GM19468 (cell line): ENCODE results near the gene EFCAB13.
A peak's percentile ranks its signal among the peaks of the same experiment; 100 is the strongest.
"Not testable (repeated sequence)": the region's sequence is repeated elsewhere in the genome, so short reads cannot be mapped to it uniquely, and the experiment has no call there.

Experiments used
- ATAC-seq: cut with Tn5 transposase; IDR thresholded peaks from one replicate; pipeline ENCODE4 v1.9.1; 2021; ENCODE audit warnings: mild to moderate bottlenecking, moderate library complexity, moderate number of reproducible peaks; ENCODE audit not compliant: unreplicated experiment; ENCODE audit errors: extremely low read depth

EFCAB13 gene

DNA sequence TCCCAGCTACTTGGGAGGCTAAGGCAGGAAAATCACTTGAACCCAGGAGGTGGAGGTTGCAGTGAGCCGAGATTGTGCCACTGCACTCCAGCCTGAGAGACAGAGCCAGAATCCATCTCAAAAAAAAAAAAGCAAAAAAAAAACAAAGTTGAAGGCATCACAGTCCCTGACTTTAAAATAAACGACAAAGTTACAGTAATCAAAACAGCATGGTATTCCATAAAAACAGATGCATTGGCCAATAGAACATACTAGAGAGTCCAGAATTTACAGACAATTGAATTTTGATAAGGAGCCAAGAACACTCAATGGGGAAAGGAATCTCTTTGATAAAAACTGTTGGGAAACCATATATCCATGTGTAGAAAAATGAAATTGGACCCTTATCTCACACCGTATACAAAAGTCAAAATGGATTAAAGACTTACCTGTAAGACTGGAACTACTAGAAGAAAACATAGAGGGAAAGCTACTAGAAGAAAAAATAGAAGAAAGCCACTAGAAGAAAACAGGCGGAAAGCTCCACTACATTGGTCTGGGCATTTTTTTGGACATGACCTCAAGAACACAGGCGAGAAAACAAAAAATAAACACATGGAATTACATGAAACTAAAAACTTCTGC is 2.8 kb upstream of the EFCAB13 start:
- no peak for ATAC-seq

DNA sequence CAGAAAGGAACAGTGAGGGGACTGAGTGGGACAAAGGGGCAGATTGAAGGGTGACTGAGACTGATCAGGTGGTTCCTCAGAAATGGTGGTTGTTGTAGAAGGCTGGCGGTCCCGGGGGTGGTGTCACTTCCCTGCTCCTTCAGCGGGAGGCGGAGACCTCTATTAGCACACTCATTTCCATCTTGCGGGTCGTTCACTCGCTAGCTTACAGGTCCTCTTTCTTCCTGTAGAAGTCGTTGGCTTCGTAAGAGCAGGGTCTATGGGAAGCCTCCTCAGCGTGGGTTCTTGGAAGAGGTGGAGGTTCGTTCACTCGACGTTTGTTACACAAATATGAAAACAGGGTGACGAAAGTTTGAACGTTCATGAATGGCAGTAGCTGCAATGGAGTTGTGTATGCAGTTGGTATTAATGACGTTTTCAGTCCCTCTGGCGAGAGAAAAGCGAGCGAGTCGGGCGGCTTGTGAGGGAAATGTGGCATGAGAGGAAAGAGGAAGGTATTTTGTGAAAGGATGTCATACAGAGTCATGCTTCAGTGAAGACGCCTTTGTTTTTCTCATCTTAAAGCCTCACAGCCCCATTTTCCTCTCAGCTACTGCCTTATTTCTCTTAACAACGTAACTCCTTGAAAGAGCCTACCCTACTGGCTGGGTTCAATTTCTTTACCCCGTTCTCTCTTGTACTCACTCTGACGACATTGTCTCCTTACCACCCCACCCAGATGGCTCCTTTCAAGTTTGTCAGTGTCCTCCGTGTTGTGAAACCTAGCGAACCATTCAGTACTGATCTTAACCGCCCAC is 667 bp downstream of the EFCAB13 start:
- peak; percentile 30 for ATAC-seq

DNA sequence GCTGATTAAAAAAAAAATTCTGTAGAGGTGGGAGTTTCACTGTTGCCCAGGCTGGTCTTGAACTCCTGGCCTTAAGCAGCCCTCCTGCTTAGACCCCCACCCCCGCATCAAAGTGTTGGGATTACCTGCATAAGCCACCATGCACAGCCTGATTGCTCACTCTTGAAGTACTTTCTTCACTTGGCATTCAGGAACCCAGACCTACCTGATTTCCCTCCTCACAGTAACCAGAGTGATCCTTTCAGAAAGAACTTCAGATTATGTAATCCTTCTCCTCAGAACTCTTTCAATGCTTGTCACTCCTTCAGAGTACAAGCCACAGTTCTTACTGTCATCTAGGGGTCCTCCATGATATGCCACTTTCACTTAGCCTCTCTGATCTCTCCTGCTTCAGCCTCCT is 1.4 kb downstream of the EFCAB13 start:
- ATAC-seq: no peak

DNA sequence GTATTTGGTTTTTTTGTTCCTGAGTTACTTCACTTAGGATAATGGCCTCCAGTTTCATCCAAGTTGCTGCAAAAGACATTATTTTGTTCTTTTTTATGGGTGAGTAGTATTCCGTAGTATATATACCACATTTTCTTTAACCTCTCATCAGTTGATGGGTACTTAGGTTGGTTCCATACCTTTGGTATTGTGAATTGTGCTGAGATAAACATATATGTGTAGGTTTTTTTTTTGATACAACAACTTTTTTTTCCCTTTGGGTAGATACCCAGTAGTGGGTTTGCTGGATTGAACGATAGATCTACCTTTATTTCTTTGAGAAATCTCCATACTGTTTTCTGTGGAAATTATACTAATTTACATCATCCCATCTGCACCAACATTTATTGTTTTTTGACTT is 6.8 kb downstream of the EFCAB13 start:
- ATAC-seq: no peak

DNA sequence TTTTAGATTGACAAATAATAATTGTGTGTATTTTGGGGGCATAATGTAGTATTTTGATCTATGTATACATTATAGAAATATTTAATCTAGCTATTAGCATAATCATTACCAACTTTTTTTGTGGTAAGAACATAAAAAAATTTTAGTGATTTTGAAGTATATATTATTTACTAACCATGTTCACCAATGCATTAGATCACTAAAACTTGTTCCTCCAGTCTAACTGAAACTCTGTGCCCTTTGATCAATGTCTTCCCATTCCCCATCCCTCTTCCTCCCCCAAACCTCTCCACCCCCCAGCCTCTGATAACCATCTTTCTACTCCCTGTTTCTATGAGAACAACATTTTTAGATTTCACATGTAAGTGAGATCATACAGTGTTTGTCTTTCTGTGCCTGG is 8.5 kb downstream of the EFCAB13 start:
- ATAC-seq: no peak

DNA sequence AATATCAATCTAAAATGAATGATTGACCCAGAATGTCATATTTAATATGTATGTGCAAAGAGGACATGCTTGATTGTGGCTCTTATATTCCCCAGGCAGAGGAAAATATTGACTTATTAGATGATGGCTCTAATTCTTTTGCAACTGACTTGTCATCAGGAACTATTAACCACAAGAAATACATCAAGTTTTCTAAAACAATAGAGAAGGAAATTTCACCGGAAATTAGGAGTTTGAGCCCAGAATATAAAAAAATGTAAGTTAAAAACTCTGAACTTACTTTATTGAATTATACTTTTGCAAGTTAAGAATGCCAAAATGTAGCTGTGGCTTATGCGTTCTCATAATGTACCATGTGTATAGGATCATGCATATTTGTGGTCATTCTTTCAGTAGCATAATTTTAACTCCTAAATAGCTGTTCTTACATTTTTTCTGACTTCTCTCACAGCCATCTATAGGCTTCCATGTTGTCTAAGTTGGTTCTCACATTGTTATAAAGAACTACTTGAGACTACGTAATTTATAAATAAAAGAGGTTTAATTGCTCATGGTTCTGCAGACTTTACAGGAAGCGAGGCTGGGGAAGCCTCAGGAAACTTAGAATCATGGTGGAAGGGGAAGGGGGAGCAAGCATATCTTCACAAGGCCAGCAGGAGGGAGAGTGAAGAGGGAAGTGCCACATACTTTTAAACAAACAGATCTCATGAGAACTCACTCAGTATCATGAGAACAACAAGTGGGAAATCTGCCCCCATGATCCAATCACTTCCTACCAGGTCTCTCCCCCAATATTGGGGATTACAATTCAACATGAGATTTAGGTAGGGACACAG is 11.6 kb downstream of the EFCAB13 start:
- no peak for ATAC-seq

DNA sequence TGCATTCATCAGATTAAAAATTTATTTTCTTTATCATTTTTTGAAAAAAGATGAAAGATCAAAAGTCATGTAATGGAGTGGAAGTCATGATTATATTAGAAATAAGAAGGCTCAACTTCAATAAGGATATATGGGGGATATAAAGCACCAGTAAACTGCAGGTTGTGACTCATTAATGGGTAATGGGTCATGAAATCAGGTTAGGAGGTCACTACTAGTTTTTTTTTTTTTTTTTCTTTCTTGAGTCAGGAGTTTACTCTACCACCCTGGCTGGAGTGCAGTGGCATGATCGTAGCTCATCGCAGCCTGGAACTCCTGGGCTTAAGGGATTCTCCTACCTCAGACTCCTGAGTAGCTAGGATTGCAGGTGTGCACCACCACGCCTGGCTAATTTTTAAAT is 14.3 kb downstream of the EFCAB13 start:
- no peak for ATAC-seq

DNA sequence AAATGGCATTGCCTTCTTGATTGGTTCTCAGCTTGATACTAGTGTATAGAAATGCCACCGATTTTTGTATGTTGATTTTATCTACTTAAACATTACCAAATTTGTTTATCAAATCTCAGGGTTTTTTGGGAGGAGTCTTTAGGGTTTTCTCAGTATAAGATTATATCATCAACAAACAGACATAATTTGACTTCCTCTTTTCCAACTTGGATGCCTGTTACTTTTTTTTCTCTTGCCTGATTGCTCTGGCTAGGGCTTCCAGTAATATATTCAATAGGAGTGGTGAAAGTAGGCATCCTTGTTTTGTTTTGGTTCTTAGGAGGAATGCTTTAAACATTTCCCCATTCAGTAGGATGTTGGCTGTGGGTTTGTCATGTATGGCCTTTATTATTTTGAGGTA is 29.1 kb downstream of the EFCAB13 start:
- ATAC-seq: no peak

DNA sequence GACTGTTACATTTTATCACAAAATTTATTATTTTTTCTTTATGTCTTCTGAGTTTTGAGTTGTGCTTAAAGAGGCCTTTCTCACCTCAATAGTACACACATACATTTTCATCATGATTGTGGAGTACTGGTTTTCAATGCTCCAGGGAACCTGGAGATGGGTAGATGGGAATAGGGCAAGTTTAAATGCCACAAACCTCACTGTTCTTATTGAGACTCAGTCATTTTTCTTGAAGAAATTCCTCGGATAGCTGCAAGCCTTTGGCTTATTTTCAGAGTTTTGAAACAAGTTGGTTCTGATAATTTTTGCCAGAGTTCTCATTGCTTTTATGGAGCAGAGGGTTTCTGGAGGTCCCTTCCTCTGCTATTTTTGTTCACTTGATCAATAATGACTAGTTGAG is 34.9 kb downstream of the EFCAB13 start:
- no peak for ATAC-seq

DNA sequence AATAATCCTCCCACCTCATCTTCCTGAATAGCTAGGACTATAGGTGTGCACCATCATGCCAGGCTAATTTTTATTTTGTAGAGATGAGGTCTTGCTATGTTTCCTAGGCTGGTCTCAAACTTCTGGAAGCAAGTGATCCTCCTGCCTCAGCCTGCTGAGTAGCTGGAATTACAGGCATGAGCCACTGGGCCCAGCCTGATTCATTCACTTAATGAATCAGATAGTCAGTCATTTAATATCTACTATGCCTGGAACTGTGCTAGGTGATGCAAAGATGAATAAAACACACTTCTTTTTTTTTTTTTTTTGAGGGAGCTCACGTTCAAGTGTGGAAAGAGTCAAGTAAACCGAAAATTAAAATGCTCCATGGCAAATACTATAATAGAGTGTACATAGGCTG is 39.4 kb downstream of the EFCAB13 start:
- no peak for ATAC-seq

DNA sequence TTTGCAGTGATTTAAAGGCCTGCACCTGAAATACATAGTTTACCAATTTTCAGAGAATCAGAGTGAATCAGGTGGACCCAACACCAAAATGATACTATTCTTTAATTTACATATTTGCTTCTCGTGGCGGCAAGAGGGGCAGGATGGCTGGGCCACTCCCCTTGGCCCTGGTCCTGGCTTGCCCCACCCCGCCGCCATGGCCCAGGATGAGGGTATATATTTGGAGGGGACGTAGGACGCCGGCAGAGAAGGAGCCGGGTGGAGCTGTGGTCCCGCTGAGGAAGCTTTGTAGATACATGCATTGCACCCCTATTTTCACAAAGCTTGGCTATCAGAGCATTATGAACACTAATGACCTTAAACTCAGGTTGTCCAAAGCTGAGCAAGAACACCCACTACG is 43.5 kb downstream of the EFCAB13 start:
- ATAC-seq: no peak

DNA sequence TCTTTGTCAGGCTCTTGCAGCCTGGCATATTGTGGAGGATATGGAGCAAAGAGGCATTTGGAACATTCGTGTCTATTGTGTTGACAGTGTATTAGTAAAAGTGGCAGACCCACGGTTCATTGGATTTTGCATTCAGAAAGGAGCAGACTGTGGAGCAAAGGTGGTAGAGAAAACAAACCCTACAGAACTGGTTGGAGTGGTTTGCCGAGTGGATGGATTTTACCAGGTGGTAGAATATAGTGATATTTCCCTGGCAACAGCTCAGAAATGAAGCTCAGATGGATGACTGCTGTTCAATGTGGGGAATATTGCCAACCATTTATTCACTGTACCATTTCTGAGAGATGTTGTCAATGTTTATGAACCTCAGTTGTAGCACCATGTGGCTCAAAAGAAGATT is 44.5 kb downstream of the EFCAB13 start:
- no peak for ATAC-seq

DNA sequence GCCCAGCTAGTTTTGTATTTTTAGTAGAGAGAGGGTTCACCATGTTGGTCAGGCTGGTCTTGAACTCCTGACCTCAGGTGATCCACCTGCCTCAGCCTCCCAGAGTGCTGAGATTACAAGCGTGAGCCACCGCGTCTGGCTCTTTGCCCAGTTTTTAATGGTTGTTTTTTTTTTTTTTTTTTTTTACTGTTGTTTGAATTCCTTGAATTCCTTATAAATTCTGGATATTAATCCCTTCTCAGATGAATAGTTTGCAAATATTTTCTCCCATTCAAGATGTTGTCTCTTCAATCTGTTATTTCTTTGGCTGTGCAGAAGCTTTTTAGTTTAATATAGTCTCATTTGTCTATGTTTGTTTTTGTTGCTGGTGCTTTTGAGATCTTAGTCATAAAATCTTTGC is 47.1 kb downstream of the EFCAB13 start:
- ATAC-seq: not testable (repeated sequence)

DNA sequence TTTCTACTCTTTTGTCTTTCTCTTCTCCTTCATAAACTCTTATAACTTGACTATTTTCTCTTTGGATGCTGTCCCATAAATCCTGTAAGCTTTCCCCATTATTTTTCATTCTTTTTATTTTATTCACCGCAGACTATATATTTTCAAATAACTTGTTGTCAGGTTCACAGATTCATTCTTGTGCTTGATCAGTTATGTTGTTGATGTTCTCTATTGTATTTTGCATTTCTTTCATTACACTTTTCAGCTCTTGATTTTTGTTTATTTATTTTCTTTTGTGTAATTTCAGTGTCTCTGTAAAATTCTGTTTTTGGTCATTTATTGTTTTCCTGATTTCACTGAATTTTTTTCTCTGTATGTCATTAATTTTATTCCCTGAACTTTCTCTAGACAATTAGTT is 49.2 kb downstream of the EFCAB13 start:
- no peak for ATAC-seq

DNA sequence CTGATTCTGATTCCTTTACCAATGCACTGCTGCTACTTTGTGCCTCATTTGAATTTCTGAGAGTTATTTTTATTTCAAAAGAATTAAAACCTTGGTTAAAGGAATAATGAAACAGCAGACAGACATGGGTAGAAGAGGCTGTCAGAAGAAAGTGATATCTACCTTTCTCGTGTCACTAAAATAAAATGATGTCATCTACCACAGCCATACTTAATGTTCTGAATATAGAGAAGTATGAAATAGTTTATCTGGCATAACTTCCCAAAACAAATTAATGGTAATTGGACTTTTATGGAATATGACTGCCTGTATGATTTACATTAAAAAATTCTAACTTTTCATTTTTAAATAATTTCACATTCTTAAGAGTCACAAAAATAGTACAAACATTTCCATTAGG is 52.5 kb downstream of the EFCAB13 start:
- no peak for ATAC-seq

DNA sequence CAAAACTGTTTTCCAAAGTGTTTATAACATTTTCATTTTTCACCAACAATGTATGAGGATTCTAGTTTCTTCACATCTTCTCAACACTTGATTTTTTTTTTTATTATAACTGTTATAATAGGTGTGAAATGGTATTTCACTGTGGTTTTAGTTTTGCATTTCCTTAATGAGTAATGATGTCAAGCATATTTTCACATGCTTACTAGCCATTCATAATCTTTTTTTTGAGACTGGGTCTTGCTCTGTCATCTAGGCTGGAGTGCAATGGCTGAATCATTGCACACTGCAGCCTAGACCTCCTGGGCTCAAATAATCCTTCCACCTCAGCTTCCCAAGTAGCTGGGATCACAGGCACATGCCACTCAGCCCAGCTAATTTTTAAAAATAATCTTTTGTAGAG is 65.1 kb downstream of the EFCAB13 start:
- ATAC-seq: no peak

DNA sequence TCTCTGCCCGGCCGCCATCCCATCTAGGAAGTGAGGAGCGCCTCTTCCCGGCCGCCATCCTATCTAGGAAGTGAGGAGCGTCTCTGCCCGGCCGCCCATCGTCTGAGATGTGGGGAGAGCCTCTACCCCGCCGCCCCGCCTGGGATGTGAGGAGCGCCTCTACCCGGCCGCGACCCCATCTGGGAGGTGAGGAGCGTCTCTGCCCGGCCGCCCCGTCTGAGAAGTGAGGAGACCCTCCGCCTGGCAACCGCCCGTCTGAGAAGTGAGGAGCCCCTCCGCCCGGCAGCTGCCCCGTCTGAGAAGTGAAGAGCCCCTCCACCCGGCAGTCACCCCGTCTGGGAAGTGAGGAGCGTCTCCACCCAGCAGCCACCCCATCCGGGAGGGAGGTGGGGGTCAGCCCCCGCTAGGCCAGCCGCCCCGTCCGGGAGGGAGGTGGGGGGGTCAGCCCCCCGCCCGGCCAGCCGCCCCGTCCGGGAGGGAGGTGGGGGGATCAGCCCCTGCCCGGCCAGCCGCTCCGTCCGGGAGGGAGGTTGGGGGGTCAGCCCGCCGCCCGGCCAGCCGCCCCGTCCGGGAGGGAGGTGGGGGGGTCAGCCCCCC is 73.9 kb downstream of the EFCAB13 start:
- not testable (repeated sequence) for ATAC-seq

DNA sequence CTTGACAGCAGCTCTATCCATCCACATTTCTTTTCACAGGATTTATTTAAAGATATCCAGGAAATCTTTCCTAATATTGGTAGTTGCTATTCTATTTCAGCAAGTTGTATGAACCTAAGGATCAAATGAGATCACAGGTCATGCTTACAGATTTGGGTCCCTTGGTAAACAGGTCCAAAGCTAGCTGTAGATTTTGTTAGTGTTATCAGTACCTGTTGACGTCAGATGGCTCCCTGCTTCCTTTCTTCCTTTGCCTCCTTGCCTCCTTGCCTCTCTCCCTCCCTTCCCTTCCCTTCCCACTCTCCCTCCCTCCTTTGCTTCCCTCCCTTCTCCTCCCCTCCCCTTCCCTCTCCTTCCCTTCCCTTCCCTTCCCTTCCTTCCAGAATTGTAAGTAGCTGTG is 76.6 kb downstream of the EFCAB13 start:
- ATAC-seq: no peak

DNA sequence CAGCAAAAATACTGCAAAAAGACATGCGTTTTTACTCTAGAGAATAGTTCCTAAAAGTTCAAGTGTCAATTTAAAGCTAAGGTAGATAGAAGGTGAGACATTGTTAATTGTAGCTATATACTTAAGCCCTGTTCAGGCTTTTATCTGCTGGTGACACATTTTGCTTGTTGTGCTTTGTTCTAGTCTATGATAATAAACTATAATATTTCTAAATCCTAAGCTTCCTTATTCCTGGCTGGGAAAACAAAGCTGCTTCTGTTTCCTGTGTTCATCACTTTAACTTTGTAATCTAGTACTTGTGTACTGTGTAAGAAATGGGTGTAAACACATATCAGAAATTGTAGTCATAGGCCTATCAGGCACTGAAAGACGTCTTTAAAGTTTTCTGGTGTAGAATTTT is 77.3 kb downstream of the EFCAB13 start:
- ATAC-seq: no peak

DNA sequence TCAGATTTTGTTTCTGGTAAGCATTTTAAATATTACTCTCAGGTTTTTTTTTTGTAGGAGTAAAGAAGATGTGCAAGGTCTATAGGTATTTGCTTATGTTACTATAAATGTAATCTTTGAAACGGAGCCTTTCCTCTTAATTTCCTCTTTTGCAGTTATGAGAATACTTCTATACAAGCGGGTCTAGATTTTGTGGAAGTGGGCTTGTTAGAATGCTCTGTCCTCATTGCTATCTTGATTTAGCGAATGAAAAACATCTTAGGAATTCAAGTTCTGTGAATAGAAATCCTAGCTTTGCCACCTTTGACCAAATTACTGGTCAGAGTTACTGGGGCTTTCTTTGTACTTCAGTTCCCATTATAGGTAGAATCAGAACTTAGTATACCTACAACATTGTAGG is 80.3 kb downstream of the EFCAB13 start:
- ATAC-seq: no peak

DNA sequence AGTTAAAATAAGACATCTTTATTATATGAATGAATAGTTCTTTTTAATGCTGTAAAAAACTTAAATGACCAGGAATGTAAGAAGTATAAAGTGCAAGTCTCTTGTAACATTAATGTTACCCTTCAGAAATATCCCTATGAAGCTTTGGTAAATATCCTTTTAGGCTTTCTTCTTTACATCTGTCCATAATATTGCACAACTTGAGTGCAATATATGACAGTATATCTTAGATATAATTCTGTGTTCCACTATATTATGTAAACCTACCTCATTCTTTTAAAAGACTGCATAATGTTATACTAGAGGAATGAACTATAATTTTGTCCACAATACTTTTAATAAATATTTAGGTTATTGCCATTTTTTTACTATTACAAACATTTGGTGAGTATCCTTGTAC is 81.1 kb downstream of the EFCAB13 start:
- no peak for ATAC-seq
